Measurements from ENCODE around the gene BCR. TPM values are rescaled to one million over a fixed set of nuclear protein-coding genes. Genes with fewer than 3 reads are reported as not detected.

Gene BCR
- total and polyA plus RNA-seq, 12 donors = 18.7 to 64.3 (median 42.4) TPM

DNA sequence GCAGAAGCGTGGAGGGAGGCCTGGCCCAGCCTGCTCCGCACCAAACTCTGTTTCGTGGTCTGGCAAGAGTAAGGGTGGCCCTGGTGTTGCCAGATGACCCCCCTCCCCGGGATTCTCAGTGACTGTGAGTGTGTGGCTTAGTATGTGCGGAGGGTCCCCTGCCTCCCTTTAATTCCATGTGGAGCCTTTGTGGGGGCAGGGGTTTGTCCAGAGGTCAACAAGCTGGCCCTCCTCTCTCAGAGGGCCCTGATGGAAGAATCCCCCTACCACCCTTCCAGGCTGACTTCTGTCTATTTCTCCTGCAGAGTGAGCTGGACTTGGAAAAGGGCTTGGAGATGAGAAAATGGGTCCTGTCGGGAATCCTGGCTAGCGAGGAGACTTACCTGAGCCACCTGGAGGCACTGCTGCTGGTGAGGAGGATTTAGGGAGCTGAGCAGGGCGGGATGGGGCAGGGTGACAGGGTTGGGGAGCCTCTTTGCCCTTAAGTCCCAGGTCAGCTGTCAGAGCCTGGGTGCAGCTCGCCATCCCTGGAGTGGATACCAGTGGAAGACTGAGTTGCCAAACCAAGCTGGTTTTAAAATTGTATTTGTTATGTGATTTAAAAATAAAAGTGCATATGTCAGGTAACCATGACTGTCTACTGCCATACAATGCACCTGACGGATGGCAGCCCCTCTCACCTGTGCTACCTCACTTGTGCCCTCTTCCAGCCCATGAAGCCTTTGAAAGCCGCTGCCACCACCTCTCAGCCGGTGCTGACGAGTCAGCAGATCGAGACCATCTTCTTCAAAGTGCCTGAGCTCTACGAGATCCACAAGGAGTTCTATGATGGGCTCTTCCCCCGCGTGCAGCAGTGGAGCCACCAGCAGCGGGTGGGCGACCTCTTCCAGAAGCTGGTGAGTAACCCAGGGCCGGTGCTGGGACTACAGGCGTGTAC, 80.6 kb downstream of the BCR start:
- intact Hi-C loops (cut with DNase I) = no loop called here
- Histone ChIP-seq H3K27me3 (no peaks in the 10 kb centered on the region), H3K9me3 (replicated peaks in 1 of 3) (no peaks in the 10 kb centered on the region), H3K4me1 (replicated peaks in 1 of 2) (peaks cover 19 to 39% of the 10 kb centered on the region in 2 donors), H3K27ac (no peak overlapping the region), H3K4me3 (no peak overlapping the region), H3K36me3 (replicated peaks in 1 of 2) (peaks cover 0 to 22% of the 10 kb centered on the region in 2 donors)
- WGBS, 4 donors = 92 to 97% (median 94%) methylated on average over 18 to 21 of the region's 21 CpGs
- no peak for DNase-seq
- TF ChIP-seq, protein P1, sequence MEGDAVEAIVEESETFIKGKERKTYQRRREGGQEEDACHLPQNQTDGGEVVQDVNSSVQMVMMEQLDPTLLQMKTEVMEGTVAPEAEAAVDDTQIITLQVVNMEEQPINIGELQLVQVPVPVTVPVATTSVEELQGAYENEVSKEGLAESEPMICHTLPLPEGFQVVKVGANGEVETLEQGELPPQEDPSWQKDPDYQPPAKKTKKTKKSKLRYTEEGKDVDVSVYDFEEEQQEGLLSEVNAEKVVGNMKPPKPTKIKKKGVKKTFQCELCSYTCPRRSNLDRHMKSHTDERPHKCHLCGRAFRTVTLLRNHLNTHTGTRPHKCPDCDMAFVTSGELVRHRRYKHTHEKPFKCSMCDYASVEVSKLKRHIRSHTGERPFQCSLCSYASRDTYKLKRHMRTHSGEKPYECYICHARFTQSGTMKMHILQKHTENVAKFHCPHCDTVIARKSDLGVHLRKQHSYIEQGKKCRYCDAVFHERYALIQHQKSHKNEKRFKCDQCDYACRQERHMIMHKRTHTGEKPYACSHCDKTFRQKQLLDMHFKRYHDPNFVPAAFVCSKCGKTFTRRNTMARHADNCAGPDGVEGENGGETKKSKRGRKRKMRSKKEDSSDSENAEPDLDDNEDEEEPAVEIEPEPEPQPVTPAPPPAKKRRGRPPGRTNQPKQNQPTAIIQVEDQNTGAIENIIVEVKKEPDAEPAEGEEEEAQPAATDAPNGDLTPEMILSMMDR (IDR thresholded peaks at IDR 0.05) = no peak
- TF ChIP-seq POLR2A (IDR thresholded peaks at IDR 0.05) = no peak

DNA sequence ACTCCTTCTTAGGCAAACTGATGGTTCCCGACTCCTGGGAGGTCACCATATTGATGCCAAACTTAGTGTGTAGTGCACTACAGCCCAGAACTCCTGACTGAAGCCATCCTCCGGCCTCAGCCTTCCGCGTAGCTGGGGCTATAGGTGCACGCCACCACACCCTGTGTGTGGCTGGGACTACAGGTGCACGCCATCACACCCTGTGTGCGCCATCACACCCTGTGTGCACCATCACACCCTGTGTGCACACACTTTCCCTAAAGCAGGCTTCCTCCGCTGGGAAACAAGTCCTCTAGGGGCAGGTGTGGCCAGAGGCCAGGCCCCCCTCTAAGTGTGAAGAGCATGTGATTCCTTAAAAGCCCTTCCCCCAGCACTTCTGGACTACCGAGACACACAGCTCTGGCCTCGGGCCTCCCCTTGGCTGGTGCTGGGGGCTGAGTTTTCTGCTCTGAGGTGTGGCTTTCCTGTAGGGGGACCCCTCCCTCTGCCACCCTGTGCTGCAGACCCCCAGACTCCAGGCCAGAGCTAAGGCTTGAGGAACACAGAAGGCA, 81.7 kb downstream of the BCR start:
- DNase-seq = no peak
- no peak overlapping the region for H3K4me3 ChIP-seq
- peaks cover 0 to 22% of the 10 kb centered on the region in 2 donors for H3K36me3 ChIP-seq (replicated peaks in 1 of 2)
- intact Hi-C loops (cut with DNase I) = no loop called here
- H3K9me3 ChIP-seq (replicated peaks in 1 of 3) = no peaks in the 10 kb centered on the region
- no peak overlapping the region for H3K27ac ChIP-seq
- H3K4me1 ChIP-seq (replicated peaks in 1 of 2) = peaks cover 12 to 30% of the 10 kb centered on the region in 2 donors
- no peaks in the 10 kb centered on the region for H3K27me3 ChIP-seq
- no peak for TF ChIP-seq POLR2A (IDR thresholded peaks at IDR 0.05)
- TF ChIP-seq, protein P1 (IDR thresholded peaks at IDR 0.05) = no peak
- 85 to 91% (median 88%) methylated on average over 8 to 10 of the region's 10 CpGs for WGBS, 4 donors

DNA sequence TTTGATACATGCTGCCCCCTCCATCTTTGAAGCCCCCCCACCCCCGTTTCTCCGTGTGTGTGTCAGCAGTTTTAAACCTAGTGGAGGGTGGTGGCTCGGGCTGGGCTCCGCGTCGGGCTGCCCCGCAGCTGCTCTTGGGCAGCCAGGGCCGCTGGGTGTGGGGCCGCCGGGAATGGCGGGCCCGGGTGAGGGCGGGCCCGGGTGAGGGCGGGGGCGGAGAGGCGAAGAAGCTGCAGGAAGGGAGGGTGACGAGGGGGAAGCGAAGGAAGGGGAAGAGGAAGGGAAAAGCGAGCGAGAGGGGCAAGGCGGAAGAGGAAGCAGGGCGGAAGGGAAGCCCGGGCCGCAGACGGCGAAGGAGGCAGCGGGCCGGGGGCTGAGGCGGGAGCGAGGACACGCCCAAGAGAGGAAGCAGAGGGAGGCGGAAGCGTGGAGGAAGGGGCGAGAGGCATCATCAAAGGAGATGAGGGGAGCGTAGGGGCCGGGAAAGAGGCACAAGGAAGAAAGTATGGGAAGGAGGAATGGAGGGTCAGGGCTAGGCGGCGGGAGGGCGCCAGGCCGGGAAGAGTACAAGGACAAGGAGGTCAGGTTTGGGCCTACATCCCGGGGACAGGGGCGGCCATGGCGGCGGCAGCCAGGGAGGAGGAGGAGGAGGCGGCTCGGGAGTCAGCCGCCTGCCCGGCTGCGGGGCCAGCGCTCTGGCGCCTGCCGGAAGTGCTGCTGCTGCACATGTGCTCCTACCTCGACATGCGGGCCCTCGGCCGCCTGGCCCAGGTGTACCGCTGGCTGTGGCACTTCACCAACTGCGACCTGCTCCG, 82.4 kb downstream of the BCR start:
- H3K36me3 ChIP-seq (replicated peaks in 1 of 2) = peaks cover 0 to 22% of the 10 kb centered on the region in 2 donors
- DNase-seq = no peak
- no peak overlapping the region for H3K4me3 ChIP-seq
- WGBS, 4 donors = 76 to 83% (median 78%) methylated on average over 50 to 60 of the region's 60 CpGs
- H3K9me3 ChIP-seq (replicated peaks in 1 of 3) = no peaks in the 10 kb centered on the region
- TF ChIP-seq, protein P1 (IDR thresholded peaks at IDR 0.05) = no peak
- no peak for TF ChIP-seq POLR2A (IDR thresholded peaks at IDR 0.05)
- intact Hi-C loops (cut with DNase I) = no loop called here
- H3K27ac ChIP-seq = peak overlapping the region in 1 of 5 donors; percentile 91
- no peaks in the 10 kb centered on the region for H3K27me3 ChIP-seq
- H3K4me1 ChIP-seq (replicated peaks in 1 of 2) = peaks cover 5 to 23% of the 10 kb centered on the region in 2 donors
